Activated naive CD4-positive, alpha-beta T cell treated with anti-CD3 and anti-CD28 coated beads, Interleukin-2, amount 50 U/mL, for 16 hours (primary cell): ENCODE measurements around the gene UBXN11.
A peak's percentile ranks its signal among the peaks of the same experiment; 100 is the strongest.

Experiments
- DNase-seq: peaks from one replicate; pipeline ENCODE4 v3.0.0-alpha.2; 2020

Gene UBXN11

DNA sequence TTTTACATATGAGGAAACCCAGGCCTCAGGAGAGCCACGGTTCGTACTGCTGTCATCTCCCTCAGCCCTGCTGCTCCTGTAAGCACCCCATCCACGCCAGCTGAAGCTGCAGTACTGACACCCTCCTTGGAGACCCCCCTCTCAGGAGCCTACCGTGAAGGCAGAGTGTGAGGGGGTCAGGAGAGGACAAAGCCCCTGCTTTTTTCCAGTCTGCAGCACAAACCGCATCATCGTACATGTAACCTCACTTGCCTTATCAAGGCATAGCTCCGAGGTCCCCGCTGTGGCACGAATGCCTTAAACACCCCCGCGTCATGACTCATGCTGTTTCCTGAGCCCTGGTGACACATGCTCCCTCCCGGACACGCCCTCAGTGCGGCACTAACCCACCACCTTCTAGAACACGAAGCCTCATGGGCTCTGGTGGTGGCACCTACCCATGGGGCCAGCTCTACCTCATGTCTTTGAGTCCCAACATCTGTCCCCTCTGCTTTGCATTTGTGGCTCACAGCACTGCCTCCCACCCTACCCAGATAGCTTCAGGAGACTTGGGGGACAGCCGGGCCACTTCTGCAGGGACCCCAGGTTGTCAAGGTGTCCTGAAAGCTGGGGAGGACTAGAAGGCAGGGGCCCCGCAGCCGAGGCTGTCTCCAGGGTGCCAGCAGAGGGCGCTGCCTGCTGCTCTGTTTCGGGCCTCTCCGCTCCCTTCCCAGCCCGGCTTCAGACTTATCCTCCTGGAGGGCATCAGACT lies 21.7 kb downstream of the UBXN11 start:
- DNase-seq, result peak; percentile 98

GRCh38 chr1:26283871-26284596 lies 22.4 kb downstream of the UBXN11 start:
- no peak for DNase-seq

- DNase-seq, result no peak
Observed at GRCh38 chr1:26283279-26283853, 23.1 kb downstream of the UBXN11 start.

DNA sequence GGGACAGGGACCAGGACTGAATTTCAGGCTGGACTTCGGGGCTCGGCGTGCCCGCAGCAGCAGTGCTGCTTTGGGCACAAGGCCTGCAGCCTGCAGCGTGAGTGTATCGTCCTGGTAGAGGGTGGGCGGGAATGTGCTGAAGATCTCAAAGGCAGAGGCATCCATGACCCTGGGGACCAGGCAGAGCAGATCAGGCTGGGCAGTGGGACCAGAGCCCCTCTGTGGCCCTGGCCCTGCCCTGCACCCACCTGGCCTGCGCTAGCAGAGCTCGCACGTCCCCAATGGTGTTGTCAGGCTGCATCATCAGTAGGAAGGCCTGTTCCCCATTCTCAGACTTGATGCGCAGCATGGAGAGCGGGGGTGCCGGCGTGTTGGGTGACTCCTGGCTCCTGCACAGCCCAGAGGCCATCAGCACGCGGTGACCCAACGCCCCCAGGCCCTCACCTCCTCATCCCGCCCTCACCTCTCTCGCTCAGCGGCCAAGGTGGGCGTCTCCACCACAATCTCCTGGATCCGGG lies 24.0 kb downstream of the UBXN11 start:
- no peak for DNase-seq

DNA sequence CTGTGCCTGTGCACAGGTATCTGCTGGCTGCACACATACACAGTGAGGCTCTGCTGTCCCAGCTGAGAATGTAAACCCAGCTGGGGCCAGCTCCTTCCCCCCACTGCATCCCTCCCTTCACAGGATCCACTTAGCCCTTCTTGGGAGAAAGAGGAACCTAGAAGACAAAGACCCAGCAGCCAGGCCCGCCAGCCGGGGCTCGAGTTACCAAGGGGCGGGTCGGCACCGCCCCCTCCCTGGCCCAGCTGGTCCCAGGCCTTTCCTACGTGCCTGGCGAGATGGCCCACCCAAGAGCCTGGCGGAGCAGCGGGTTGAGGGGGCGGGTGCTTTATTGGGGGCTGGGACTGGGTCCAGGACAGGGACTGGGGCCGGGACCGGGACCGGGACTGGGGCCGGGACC lies 24.5 kb downstream of the UBXN11 start:
- no peak for DNase-seq

- no peak for DNase-seq
Observed at GRCh38 chr1:26281091-26281958, 25.1 kb downstream of the UBXN11 start.

- no peak for DNase-seq
Observed at GRCh38 chr1:26280333-26281042, 25.9 kb downstream of the UBXN11 start.

DNA sequence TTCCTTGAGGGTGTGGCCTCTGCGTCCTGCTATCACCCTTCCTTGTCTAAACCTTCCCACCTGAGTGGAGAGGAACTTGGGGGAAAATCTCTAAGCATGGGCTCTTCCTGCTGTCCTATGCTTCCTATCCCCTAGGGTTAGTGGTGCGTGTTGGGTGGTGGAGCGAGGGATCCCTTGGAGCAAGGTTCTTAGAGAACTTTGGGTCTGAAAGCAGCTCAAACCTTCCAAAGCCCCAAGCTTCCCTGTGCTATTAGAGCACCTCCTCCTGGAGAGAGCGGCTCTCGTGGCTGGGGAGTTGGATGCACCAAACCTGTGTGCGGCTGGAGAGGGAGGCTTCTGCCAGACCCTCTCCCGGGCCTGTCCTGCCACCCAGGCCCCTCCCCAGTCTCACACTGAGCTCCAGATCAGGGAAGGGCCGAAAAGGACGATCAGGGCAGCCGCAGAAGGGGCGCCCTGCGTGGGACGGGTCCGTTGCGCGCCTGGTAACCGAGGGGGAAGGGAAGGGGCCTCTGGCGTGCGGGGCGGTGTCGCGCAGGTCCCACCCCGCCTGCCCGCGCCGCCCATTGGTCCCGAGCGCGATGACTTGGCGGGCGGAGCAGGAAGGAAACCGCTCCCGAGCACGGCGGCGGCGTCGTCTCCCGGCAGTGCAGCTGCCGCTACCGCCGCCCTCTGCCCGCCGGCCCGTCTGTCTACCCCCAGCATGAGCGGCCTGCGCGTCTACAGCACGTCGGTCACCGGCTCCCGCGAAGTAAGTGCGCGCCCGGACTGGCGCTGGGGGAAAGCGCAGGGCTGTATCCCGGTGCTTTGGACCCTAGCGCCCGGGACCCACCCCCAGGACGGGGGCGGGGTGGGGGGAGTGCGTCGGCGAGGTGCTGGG lies 26.7 kb downstream of the UBXN11 start, which contains the start of gene SH3BGRL3:
Gene SH3BGRL3, plus strand, starts transcription at position 631 of the 877 bp plus-strand sequence. Its CDS starts 70 bp downstream, at position 701.
- peak; percentile 84 for DNase-seq

GRCh38 chr1:26278724-26279455 lies 27.5 kb downstream of the UBXN11 start:
- peak; percentile 34 for DNase-seq

- no peak for DNase-seq
Observed at GRCh38 chr1:26278303-26278702, 28.1 kb downstream of the UBXN11 start.

DNA sequence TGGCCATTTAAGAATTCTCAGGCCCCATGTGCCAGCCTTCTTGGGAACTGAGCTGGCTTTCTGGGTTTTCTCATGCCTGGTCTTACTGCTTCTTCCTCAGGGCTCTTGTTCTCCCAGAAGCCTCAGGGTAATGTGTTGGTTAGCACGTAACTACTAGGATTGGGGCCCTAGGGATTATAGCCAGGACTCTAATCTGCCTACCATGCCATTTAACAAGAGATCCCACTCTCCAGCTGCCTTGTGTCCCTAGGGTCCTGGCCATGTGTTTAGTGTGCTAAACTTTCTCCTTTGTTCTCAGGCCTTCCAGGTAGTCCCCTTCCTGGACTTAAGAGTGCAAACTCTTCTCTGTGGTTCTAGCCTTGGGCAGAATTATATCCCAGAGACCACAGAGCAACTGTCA lies 28.7 kb downstream of the UBXN11 start:
- DNase-seq, result no peak

- no peak for DNase-seq
Observed at GRCh38 chr1:26277261-26277661, 29.2 kb downstream of the UBXN11 start.

- no peak for DNase-seq
Observed at GRCh38 chr1:26276432-26276838, 30.0 kb downstream of the UBXN11 start.

GRCh38 chr1:26275580-26276431 lies 30.6 kb downstream of the UBXN11 start:
- peak; percentile 73 for DNase-seq

- DNase-seq, result no peak
Observed at GRCh38 chr1:26274801-26275425, 31.5 kb downstream of the UBXN11 start.

DNA sequence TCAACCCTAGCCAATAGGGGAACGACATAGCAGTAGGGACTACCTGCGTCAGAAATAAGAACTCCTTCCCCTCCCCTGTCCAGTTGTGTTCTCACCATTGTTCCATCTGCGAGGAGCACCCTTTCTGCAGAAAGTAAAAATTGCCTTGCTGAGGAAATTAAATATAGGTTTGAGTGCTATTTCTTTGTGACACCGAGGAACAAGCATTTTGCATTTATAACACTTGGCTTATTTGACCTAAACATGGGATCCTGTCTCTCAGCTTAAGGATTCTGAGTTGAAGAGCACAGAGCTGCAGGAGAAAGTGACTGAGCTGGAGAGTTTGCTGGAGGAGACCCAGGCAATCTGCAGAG lies 37.3 kb downstream of the UBXN11 start:
- no peak for DNase-seq

DNA sequence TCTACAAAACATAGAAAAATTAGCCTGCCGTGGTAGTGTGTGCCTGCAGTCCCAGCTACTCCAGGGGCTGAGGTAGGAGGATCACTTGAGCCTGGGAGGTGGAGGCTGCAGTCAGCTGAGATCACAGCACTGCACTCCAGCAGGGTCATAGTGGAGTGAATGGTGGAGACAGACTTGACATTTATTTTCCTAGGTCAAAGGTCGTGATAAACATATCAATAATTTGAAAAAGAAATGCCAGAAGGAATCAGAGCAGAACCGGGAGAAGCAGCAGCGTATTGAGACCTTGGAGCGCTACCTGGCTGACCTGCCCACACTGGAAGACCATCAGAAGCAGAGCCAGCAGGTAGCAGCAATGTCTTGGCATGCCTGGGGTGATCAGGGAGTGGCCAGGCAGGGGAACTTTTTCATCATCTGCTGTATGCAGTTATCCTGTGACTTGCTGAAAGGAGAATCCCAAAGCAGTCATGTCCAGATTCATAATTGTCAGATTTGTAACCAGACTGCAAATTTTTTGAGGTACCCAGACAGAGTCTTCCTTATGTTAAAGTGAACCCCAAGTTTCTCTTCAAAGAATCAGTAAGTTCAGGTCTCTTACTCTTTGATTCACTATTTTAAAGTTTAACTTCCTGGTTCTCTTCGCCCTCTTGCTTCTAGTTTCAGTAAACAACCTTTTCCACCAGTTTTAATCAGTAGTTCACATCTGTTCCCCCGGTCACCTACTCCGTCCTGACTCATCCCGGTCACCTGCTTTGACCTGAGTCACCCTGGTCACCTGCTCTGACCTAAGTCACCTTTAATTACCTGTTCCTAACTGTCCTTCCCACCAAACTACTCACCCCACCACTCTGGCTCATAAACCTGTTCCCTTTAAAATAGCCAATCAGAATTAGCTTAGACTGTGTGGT lies 37.9 kb downstream of the UBXN11 start:
- no peak for DNase-seq

DNA sequence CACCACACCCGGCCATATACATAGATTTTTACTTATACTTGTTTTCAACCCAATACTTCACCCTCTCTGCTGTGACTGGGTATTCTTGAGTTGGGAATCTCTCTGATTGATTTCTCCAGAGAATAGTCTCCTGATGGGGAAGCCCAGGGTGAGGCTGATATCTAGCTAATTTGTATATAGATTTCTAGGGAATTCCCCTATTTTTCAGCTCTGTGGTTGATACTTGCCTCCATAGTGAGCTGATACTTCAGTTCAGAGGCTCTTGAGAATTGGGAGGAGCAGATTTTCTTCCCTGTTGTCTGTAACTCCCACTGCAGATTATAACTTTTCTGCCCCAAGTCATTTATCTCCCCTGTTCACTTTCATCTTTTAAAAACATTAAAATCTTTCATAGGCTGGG lies 41.0 kb downstream of the UBXN11 start:
- no peak for DNase-seq
